ENCODE data around the gene TMEM132C. TPM values are rescaled to one million over a fixed set of nuclear protein-coding genes. Genes with fewer than 3 reads are reported as not detected.

The TMEM132C gene
- total RNA-seq, 2 donors from 2014 or later, result 0.46 to 5.3 TPM

- WGBS, result 61% methylated on average over 11 of the region's 11 CpGs
Measured at GRCh38 chr12:128298091-128298748, 31.2 kb downstream of the TMEM132C start.

GRCh38 chr12:128305336-128305892, 38.4 kb downstream of the TMEM132C start:
- no peaks in the 10 kb centered on the region for H3K27me3 ChIP-seq (replicated peaks; ENCODE audit: insufficient read depth)
- no peak for DNase-seq (ENCODE audit: low spot score)
- H3K4me3 ChIP-seq, result no peak overlapping the region
- H3K27ac ChIP-seq, result no peak overlapping the region
- H3K4me1 ChIP-seq (replicated peaks), result no peaks in the 10 kb centered on the region
- TF ChIP-seq POLR2AphosphoS5 (IDR thresholded peaks at IDR 0.05) (no peak), POLR2A (IDR thresholded peaks at IDR 0.05) (no peak), CTCF (IDR thresholded peaks at IDR 0.05) (no peak)
- H3K9me3 ChIP-seq, result no peaks in the 10 kb centered on the region
- 77% methylated on average over 10 of the region's 10 CpGs for WGBS
- H3K36me3 ChIP-seq, result no peaks in the 10 kb centered on the region
- intact Hi-C loops (cut with DNase I), result no loop called here

More at GRCh38 chr12:128298091-128298748, 31.2 kb downstream of the TMEM132C start:
- H3K27ac ChIP-seq, result no peak overlapping the region
- no peaks in the 10 kb centered on the region for H3K9me3 ChIP-seq
- intact Hi-C loops (cut with DNase I), result no loop called here
- no peaks in the 10 kb centered on the region for H3K4me1 ChIP-seq (replicated peaks)
- H3K4me3 ChIP-seq, result no peak overlapping the region
- H3K36me3 ChIP-seq, result no peaks in the 10 kb centered on the region
- no peaks in the 10 kb centered on the region for H3K27me3 ChIP-seq (replicated peaks; ENCODE audit: insufficient read depth)
- no peak for DNase-seq (ENCODE audit: low spot score)
- no peak for TF ChIP-seq CTCF (IDR thresholded peaks at IDR 0.05)
- no peak for TF ChIP-seq POLR2AphosphoS5 (IDR thresholded peaks at IDR 0.05)
- TF ChIP-seq POLR2A (IDR thresholded peaks at IDR 0.05), result no peak

DNA sequence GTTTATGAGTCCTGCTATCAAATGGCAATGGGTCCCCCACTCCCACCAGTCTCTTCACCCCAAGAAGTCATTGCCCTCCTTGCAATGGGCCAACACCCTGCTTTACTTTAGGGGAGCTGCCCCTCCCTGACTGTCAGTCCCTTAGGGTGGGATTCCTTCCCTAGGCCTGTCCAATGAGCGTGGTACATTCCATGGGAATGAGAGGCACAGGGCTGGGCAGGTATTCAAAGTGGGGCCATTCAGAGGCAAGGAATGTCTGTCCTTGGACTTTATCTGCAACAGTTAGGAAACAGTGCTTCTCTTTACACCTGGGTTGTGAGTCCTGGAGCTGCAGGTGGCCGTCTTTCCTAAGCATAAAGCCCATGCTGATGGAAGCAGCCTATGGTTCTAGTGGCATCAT, 40.8 kb downstream of the TMEM132C start:
- Histone ChIP-seq H3K4me3 (no peak overlapping the region), H3K36me3 (no peaks in the 10 kb centered on the region), H3K27me3 (replicated peaks; ENCODE audit: insufficient read depth) (no peaks in the 10 kb centered on the region), H3K27ac (no peak overlapping the region), H3K4me1 (replicated peaks) (no peaks in the 10 kb centered on the region), H3K9me3 (no peaks in the 10 kb centered on the region)
- TF ChIP-seq POLR2A (IDR thresholded peaks at IDR 0.05) (no peak), POLR2AphosphoS5 (IDR thresholded peaks at IDR 0.05) (no peak), CTCF (IDR thresholded peaks at IDR 0.05) (no peak)
- intact Hi-C loops (cut with DNase I), result no loop called here
- no peak for DNase-seq (ENCODE audit: low spot score)
- 44% methylated on average over 2 of the region's 2 CpGs for WGBS

- 57% methylated on average over 2 of the region's 2 CpGs for WGBS
- TF ChIP-seq POLR2AphosphoS5 (IDR thresholded peaks at IDR 0.05) (no peak), POLR2A (IDR thresholded peaks at IDR 0.05) (no peak), CTCF (IDR thresholded peaks at IDR 0.05) (no peak)
Measured at GRCh38 chr12:128312661-128313060, 45.7 kb downstream of the TMEM132C start.

GRCh38 chr12:128313931-128314330, 47.0 kb downstream of the TMEM132C start:
- no peak for DNase-seq (ENCODE audit: low spot score)
- Histone ChIP-seq H3K27ac (no peak overlapping the region), H3K27me3 (replicated peaks; ENCODE audit: insufficient read depth) (no peaks in the 10 kb centered on the region), H3K9me3 (no peaks in the 10 kb centered on the region), H3K36me3 (no peaks in the 10 kb centered on the region), H3K4me1 (replicated peaks) (no peaks in the 10 kb centered on the region), H3K4me3 (no peak overlapping the region)
- TF ChIP-seq POLR2AphosphoS5 (IDR thresholded peaks at IDR 0.05), result no peak
- no peak for TF ChIP-seq POLR2A (IDR thresholded peaks at IDR 0.05)
- TF ChIP-seq CTCF (IDR thresholded peaks at IDR 0.05), result no peak
- 4% methylated on average over 2 of the region's 2 CpGs for WGBS
- intact Hi-C loops (cut with DNase I), result no loop called here

More at GRCh38 chr12:128312661-128313060, 45.7 kb downstream of the TMEM132C start:
- H3K4me1 ChIP-seq (replicated peaks), result no peaks in the 10 kb centered on the region
- no peak overlapping the region for H3K4me3 ChIP-seq
- DNase-seq (ENCODE audit: low spot score), result no peak
- no peaks in the 10 kb centered on the region for H3K9me3 ChIP-seq
- no peaks in the 10 kb centered on the region for H3K36me3 ChIP-seq
- intact Hi-C loops (cut with DNase I), result no loop called here
- no peak overlapping the region for H3K27ac ChIP-seq
- H3K27me3 ChIP-seq (replicated peaks; ENCODE audit: insufficient read depth), result no peaks in the 10 kb centered on the region
